Measurements from ENCODE around the gene KIF26B. TPM values are rescaled to one million over a fixed set of nuclear protein-coding genes. Genes with fewer than 3 reads are reported as not detected.

Gene KIF26B
- total RNA-seq, 4 donors from 2014 or later, result 0.90 to 2.0 (median 1.5) TPM

- Histone ChIP-seq H3K4me1 (no peaks in the 10 kb centered on the region), H3K27ac (no peak overlapping the region), H3K27me3 (no peaks in the 10 kb centered on the region), H3K9me3 (peaks cover 0 to 8% (median 0%) of the 10 kb centered on the region in 4 donors), H3K4me3 (no peak overlapping the region), H3K36me3 (no peaks in the 10 kb centered on the region)
- 57 to 61% methylated on average over 4 of the region's 4 CpGs for WGBS, 2 donors
- DNase-seq (ENCODE audit: low spot score in 2 of 2), result no peak
- no peak for TF ChIP-seq CTCF (IDR thresholded peaks at IDR 0.05)
- no peak for TF ChIP-seq EP300 (IDR thresholded peaks at IDR 0.05)
- no peak for TF ChIP-seq POLR2A (IDR thresholded peaks at IDR 0.05)
Observed at GRCh38 chr1:245264226-245264625, 109.4 kb downstream of the KIF26B start.

GRCh38 chr1:245266105-245266504, 111.3 kb downstream of the KIF26B start:
- no peak overlapping the region for H3K4me3 ChIP-seq
- H3K4me1 ChIP-seq, result no peaks in the 10 kb centered on the region
- H3K36me3 ChIP-seq, result no peaks in the 10 kb centered on the region
- DNase-seq (ENCODE audit: low spot score in 2 of 2), result no peak
- H3K27me3 ChIP-seq, result no peaks in the 10 kb centered on the region
- TF ChIP-seq CTCF (IDR thresholded peaks at IDR 0.05), result no peak
- TF ChIP-seq EP300 (IDR thresholded peaks at IDR 0.05), result no peak
- no peak for TF ChIP-seq POLR2A (IDR thresholded peaks at IDR 0.05)
- H3K27ac ChIP-seq, result no peak overlapping the region
- peaks cover 0 to 18% (median 2%) of the 10 kb centered on the region in 4 donors for H3K9me3 ChIP-seq

- H3K27ac ChIP-seq, result no peak overlapping the region
- H3K36me3 ChIP-seq, result no peaks in the 10 kb centered on the region
- no peak for DNase-seq (ENCODE audit: low spot score in 2 of 2)
- H3K4me3 ChIP-seq, result no peak overlapping the region
- no peaks in the 10 kb centered on the region for H3K4me1 ChIP-seq
- H3K9me3 ChIP-seq, result peaks cover 0 to 23% (median 4%) of the 10 kb centered on the region in 4 donors
- TF ChIP-seq EP300 (IDR thresholded peaks at IDR 0.05), result no peak
- TF ChIP-seq POLR2A (IDR thresholded peaks at IDR 0.05), result no peak
- no peak for TF ChIP-seq CTCF (IDR thresholded peaks at IDR 0.05)
- H3K27me3 ChIP-seq, result no peaks in the 10 kb centered on the region
Observed at GRCh38 chr1:245270063-245270462, 115.3 kb downstream of the KIF26B start.

- Histone ChIP-seq H3K9me3 (peaks cover 0 to 20% (median 4%) of the 10 kb centered on the region in 4 donors), H3K4me3 (no peak overlapping the region), H3K27me3 (no peaks in the 10 kb centered on the region), H3K36me3 (no peaks in the 10 kb centered on the region), H3K27ac (no peak overlapping the region), H3K4me1 (no peaks in the 10 kb centered on the region)
- WGBS, 2 donors, result 97 to 100% methylated on average over 1 of the region's 1 CpG
- TF ChIP-seq POLR2A (IDR thresholded peaks at IDR 0.05) (no peak), EP300 (IDR thresholded peaks at IDR 0.05) (no peak), CTCF (IDR thresholded peaks at IDR 0.05) (no peak)
- no peak for DNase-seq (ENCODE audit: low spot score in 2 of 2)
Observed at GRCh38 chr1:245270972-245271371, 116.2 kb downstream of the KIF26B start.

GRCh38 chr1:245272676-245273075, 117.9 kb downstream of the KIF26B start:
- no peak for DNase-seq (ENCODE audit: low spot score in 2 of 2)
- TF ChIP-seq CTCF (IDR thresholded peaks at IDR 0.05) (no peak), EP300 (IDR thresholded peaks at IDR 0.05) (no peak), POLR2A (IDR thresholded peaks at IDR 0.05) (no peak)
- no peak overlapping the region for H3K4me3 ChIP-seq
- H3K9me3 ChIP-seq, result peaks cover 0 to 15% (median 4%) of the 10 kb centered on the region in 4 donors
- H3K27ac ChIP-seq, result no peak overlapping the region
- no peaks in the 10 kb centered on the region for H3K36me3 ChIP-seq
- WGBS, 2 donors, result 69 to 75% methylated on average over 4 of the region's 4 CpGs
- no peaks in the 10 kb centered on the region for H3K27me3 ChIP-seq
- no peaks in the 10 kb centered on the region for H3K4me1 ChIP-seq

All from tibial nerve (tissue), 4 donors.